HEK293T (cell line): ENCODE measurements around the gene UTP14C.

Experiments
- ARNT ChIP-seq: fragments of 450-650 bp; IDR thresholded peaks from 2 replicates; pipeline ENCODE4 v1.6.1; 2017; ENCODE audit warnings: mild to moderate bottlenecking
- BHLHE40 ChIP-seq: fragments of 450-650 bp; IDR thresholded peaks from 2 replicates; pipeline ENCODE4 v1.6.1; 2016; ENCODE audit warnings: mild to moderate bottlenecking, moderate library complexity, borderline replicate concordance
- CTBP1 ChIP-seq: fragments of 450-650 bp; IDR thresholded peaks from 2 replicates; pipeline ENCODE4 v1.6.1; 2016; ENCODE audit warnings: borderline replicate concordance
- ELF4 ChIP-seq: fragments of 450-650 bp; IDR thresholded peaks from 2 replicates; pipeline ENCODE4 v1.6.1; 2017; ENCODE audit warnings: antibody characterized with exemption
- FOXM1 ChIP-seq: fragments of 450-650 bp; IDR thresholded peaks from 2 replicates; pipeline ENCODE4 v1.6.1; 2017; ENCODE audit warnings: mild to moderate bottlenecking, borderline replicate concordance
- SP1 ChIP-seq: fragments of 450-650 bp; IDR thresholded peaks from 2 replicates; pipeline ENCODE4 v1.6.1; 2017
- SUZ12 ChIP-seq: fragments of 450-650 bp; IDR thresholded peaks from 2 replicates; pipeline ENCODE4 v1.6.1; 2016; ENCODE audit warnings: mild to moderate bottlenecking
- TARDBP ChIP-seq: fragments of 450-650 bp; IDR thresholded peaks from 2 replicates; pipeline ENCODE4 v1.6.1; 2016
- ZNF384 ChIP-seq: fragments of 450-650 bp; IDR thresholded peaks from 2 replicates; pipeline ENCODE4 v1.6.1; 2016

GRCh38 chr13:51977625-51978024, 46.9 kb upstream of the UTP14C start:
- TF ChIP-seq SP1, result no peak
- no peak for TF ChIP-seq ELF4
- TF ChIP-seq TARDBP, result no peak
- TF ChIP-seq FOXM1, result no peak
- no peak for TF ChIP-seq SUZ12
- TF ChIP-seq BHLHE40, result no peak
- TF ChIP-seq CTBP1, result no peak
- TF ChIP-seq ARNT, result no peak
- TF ChIP-seq ZNF384, result no peak
